SK-N-MC (cell line): Measurements from ENCODE around the gene SNX1.

ENCODE experiments used
- EZH2 ChIP-seq: fragments of 200-600 bp; sonication (generic); IDR thresholded peaks from one replicate; pipeline ENCODE4 v1.6.1; 2017; ENCODE audit warnings: antibody characterized with exemption
- POLR2AphosphoS5 ChIP-seq: IDR thresholded peaks from 2 replicates; pipeline ENCODE4 v1.6.1; 2012; ENCODE audit warnings: mild to moderate bottlenecking, low read depth, low read length, borderline replicate concordance

DNA sequence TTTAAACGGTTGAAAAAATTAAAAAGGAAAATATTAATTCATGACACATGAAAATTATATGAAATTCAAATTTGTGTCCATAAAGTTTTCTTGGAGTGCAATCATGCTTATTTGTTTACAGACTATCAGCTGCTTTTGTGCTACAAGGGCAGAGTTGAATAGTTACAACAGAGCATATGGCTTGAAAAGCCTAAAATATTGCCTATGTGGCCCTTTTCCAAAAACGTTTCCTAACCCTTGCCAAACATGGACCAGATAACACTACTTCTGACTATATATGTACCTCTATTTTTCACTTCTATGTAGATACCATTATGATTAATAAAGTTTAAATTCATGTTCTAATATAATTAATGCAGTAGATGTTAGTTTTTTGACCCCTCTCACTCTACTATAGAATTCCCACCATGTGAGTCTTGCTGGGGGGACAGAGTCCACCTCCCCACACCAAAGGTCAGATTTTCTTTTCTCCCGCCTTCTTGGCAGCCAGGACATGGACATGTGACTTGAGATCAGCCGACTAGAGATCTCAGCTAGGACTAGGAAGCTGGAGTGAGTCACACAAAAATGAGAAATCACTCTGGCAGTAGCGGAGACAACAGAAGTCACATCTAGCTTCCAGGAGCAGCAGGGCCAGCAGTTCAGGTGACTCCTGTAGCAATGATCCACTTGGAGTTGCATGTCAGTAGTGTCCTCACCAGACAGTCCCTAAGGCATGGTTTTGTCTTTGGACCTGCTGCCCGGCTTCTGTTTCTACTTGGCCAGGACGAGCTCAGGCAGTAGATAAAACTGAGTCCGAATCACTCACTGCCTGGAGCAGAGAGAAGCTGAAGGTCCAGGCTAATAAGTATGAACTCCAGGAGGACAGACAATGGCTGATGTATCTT, 24.6 kb upstream of the SNX1 start:
- TF ChIP-seq POLR2AphosphoS5 (no peak), EZH2 (no peak)
